ENCODE measurements around the gene TXNRD2.
A peak's percentile ranks its signal among the peaks of the same experiment; 100 is the strongest.

TXNRD2 gene

GRCh38 chr22:19986011-19986409, 44.4 kb upstream of the TXNRD2 start:
- Histone ChIP-seq H3K9ac (ENCODE audit: low read length in 2 of 2) (peak overlapping the region; percentile 67 to 79), H3K9me3 (ENCODE audit: control insufficient read depth in 2 of 2, low read length in 2 of 2) (no peaks in the 10 kb centered on the region), H3K4me1 (ENCODE audit: control insufficient read depth, insufficient read depth, low read length) (peaks cover 46% of the 10 kb centered on the region), H3K4me3 (ENCODE audit: low read length in 2 of 2) (peak overlapping the region; percentile 71 to 81), H3K27ac (ENCODE audit: low read length) (peak overlapping the region; percentile 82), H3K36me3 (ENCODE audit: control insufficient read depth in 2 of 2, insufficient read depth in 2 of 2, low read length in 2 of 2) (peaks cover 0 to 6% of the 10 kb centered on the region in 2 donors), H3K27me3 (ENCODE audit: control insufficient read depth in 1 of 2, insufficient read depth in 2 of 2, low read length in 2 of 2) (no peaks in the 10 kb centered on the region)

DNA sequence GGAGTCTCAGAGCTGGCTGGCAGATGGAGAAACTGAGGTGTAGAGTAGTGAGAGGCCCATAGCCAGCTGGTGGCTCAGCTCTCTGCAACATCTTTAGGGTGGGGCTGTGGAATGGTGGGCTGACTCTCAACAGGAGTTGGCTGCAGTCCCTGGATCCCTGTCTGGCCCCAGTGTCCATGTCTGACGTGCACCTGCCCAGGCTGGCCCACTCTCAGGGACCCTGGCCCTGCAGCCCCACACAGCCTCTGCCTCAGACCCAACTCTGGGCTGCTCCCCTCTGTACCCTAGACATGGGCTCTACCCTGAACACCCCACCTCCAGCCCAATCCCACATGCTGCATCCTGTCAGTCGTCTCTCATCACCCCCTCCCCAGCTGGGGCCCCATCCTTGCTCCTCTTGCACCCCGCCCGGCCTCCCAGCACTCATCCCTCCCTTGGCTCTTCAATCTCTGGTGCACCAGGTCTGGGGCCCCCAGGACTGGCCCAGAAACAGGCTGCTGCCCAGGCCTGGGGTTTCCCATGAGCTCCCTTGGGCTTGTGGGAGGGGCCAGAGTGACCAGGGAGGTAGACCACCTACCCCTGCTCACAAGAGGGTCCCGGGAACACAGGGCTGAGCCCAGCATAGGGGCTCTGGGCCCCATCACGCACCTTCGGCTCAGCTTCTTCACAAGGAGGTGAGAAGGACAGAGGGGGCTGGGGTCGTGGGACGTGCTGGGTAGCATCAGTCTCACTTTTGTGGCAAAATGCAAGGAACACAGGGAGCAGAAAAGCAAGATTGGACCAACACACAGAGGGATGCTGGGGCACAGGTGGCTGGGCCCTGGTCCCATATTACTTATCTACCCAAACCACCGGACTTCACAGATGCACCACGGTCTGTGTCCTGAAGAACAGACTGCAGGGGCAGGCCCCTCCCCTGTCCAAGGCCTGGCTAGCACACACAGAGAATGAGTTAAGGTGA, 43.5 kb upstream of the TXNRD2 start:
- Histone ChIP-seq H3K27ac (ENCODE audit: low read length) (peak overlapping the region; percentile 74), H3K9ac (ENCODE audit: low read length in 2 of 2) (peak overlapping the region in 1 of 2 donors; percentile 67), H3K9me3 (ENCODE audit: control insufficient read depth in 2 of 2, low read length in 2 of 2) (no peaks in the 10 kb centered on the region), H3K27me3 (ENCODE audit: control insufficient read depth in 1 of 2, insufficient read depth in 2 of 2, low read length in 2 of 2) (no peaks in the 10 kb centered on the region), H3K4me1 (ENCODE audit: control insufficient read depth, insufficient read depth, low read length) (peaks cover 46% of the 10 kb centered on the region), H3K4me3 (ENCODE audit: low read length in 2 of 2) (peak overlapping the region in 1 of 2 donors; percentile 81), H3K36me3 (ENCODE audit: control insufficient read depth in 2 of 2, insufficient read depth in 2 of 2, low read length in 2 of 2) (peaks cover 8 to 12% of the 10 kb centered on the region in 2 donors)

DNA sequence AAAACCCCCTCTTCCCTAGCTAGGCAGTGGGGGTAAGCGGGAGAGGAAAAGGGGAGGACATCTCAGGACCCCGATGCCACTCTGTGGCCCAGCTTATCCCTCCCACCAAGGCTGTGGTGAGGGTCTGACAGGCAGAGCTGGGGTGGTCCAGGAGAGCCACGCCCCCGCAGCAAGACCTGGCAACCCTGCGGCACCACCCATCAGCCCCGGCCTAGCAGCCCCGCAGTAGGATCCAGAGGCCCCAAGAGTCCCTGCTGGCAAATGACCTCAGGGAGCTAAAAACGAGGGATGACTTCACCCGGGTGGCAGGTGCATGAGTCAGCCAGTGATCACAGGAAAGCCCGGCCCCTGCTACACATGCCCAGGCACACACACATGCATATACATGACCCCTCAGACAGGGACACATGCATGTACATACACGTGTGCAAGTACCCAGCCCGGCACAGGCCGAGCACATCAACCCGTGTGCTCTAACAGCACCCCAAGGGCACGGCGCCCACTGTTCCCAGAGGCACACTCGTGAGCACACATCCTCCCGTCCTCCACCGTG, 42.7 kb upstream of the TXNRD2 start:
- Histone ChIP-seq H3K36me3 (ENCODE audit: control insufficient read depth in 2 of 2, insufficient read depth in 2 of 2, low read length in 2 of 2) (peaks cover 9 to 13% of the 10 kb centered on the region in 2 donors), H3K27me3 (ENCODE audit: control insufficient read depth in 1 of 2, insufficient read depth in 2 of 2, low read length in 2 of 2) (no peaks in the 10 kb centered on the region), H3K9me3 (ENCODE audit: control insufficient read depth in 2 of 2, low read length in 2 of 2) (no peaks in the 10 kb centered on the region), H3K4me3 (ENCODE audit: low read length in 2 of 2) (peak overlapping the region in 1 of 2 donors; percentile 54), H3K9ac (ENCODE audit: low read length in 2 of 2) (peak overlapping the region; percentile 64 to 66), H3K4me1 (ENCODE audit: control insufficient read depth, insufficient read depth, low read length) (peaks cover 45% of the 10 kb centered on the region), H3K27ac (ENCODE audit: low read length) (peak overlapping the region; percentile 74)

GRCh38 chr22:19983741-19984140, 42.1 kb upstream of the TXNRD2 start:
- peaks cover 14 to 18% of the 10 kb centered on the region in 2 donors for H3K36me3 ChIP-seq (ENCODE audit: control insufficient read depth in 2 of 2, insufficient read depth in 2 of 2, low read length in 2 of 2)
- peak overlapping the region in 1 of 2 donors; percentile 54 for H3K4me3 ChIP-seq (ENCODE audit: low read length in 2 of 2)
- peaks cover 42% of the 10 kb centered on the region for H3K4me1 ChIP-seq (ENCODE audit: control insufficient read depth, insufficient read depth, low read length)
- peak overlapping the region; percentile 74 for H3K27ac ChIP-seq (ENCODE audit: low read length)
- H3K9ac ChIP-seq (ENCODE audit: low read length in 2 of 2) = peak overlapping the region; percentile 64 to 66
- H3K27me3 ChIP-seq (ENCODE audit: control insufficient read depth in 1 of 2, insufficient read depth in 2 of 2, low read length in 2 of 2) = no peaks in the 10 kb centered on the region
- no peaks in the 10 kb centered on the region for H3K9me3 ChIP-seq (ENCODE audit: control insufficient read depth in 2 of 2, low read length in 2 of 2)

GRCh38 chr22:19982991-19983578, 41.5 kb upstream of the TXNRD2 start:
- Histone ChIP-seq H3K4me3 (ENCODE audit: low read length in 2 of 2) (no peak overlapping the region), H3K27me3 (ENCODE audit: control insufficient read depth in 1 of 2, insufficient read depth in 2 of 2, low read length in 2 of 2) (no peaks in the 10 kb centered on the region), H3K27ac (ENCODE audit: low read length) (peak overlapping the region; percentile 74), H3K9me3 (ENCODE audit: control insufficient read depth in 2 of 2, low read length in 2 of 2) (no peaks in the 10 kb centered on the region), H3K9ac (ENCODE audit: low read length in 2 of 2) (peak overlapping the region; percentile 64 to 66), H3K4me1 (ENCODE audit: control insufficient read depth, insufficient read depth, low read length) (peaks cover 42% of the 10 kb centered on the region), H3K36me3 (ENCODE audit: control insufficient read depth in 2 of 2, insufficient read depth in 2 of 2, low read length in 2 of 2) (peaks cover 14 to 23% of the 10 kb centered on the region in 2 donors)

DNA sequence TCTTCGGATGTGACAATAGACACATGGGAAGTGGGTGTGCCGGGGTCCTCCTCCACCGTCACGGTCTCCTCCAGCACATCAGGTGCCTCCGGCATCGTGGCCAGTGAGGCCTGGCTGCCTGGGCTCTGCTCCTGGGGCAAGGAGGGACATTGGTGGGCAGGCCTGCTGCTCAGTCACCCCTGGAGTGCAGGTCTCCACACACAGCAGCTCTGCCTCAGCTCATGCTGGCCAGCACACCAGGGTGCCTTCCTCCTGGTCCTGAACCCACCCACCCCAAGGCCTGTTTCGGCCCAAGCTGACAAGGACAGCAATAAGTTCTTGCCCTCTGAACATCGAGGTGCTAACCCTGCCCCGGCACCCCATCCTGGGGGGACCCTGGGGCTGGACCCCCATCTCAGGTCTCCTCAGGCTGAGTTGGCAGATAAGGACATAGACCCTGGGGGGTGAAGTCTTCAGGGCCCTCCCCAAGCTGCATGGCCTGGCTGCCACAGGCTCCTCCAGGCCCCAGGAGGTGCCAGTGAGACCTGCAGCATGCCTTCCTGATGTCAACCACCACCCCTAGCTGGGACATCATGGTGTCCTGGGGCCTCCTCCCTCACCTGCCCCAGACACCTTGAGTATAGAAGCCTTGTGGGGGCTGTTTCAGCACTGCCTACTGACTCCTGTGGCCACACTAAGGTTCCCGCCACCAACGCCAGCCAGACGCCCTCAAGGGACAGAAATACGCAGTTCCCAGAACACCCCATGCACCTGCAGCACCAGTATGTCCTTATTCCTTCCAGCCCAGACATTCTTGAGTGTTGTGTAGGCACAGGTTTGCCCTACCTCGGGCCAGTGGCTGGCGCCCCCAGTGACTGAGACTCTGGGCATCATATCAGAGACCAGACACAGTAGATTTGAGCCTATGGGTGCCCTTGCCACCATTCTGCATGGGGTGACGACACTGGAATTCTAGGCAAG, 40.6 kb upstream of the TXNRD2 start:
- Histone ChIP-seq H3K27ac (ENCODE audit: low read length) (peak overlapping the region; percentile 18), H3K36me3 (ENCODE audit: control insufficient read depth in 2 of 2, insufficient read depth in 2 of 2, low read length in 2 of 2) (peaks cover 14 to 25% of the 10 kb centered on the region in 2 donors), H3K27me3 (ENCODE audit: control insufficient read depth in 1 of 2, insufficient read depth in 2 of 2, low read length in 2 of 2) (no peaks in the 10 kb centered on the region), H3K9me3 (ENCODE audit: control insufficient read depth in 2 of 2, low read length in 2 of 2) (no peaks in the 10 kb centered on the region), H3K9ac (ENCODE audit: low read length in 2 of 2) (peak overlapping the region in 1 of 2 donors; percentile 21), H3K4me1 (ENCODE audit: control insufficient read depth, insufficient read depth, low read length) (peaks cover 38% of the 10 kb centered on the region), H3K4me3 (ENCODE audit: low read length in 2 of 2) (no peak overlapping the region)

- Histone ChIP-seq H3K27ac (ENCODE audit: low read length) (no peak overlapping the region), H3K4me3 (ENCODE audit: low read length in 2 of 2) (no peak overlapping the region), H3K4me1 (ENCODE audit: control insufficient read depth, insufficient read depth, low read length) (peaks cover 34% of the 10 kb centered on the region), H3K9ac (ENCODE audit: low read length in 2 of 2) (no peak overlapping the region), H3K36me3 (ENCODE audit: control insufficient read depth in 2 of 2, insufficient read depth in 2 of 2, low read length in 2 of 2) (peaks cover 14 to 25% of the 10 kb centered on the region in 2 donors), H3K9me3 (ENCODE audit: control insufficient read depth in 2 of 2, low read length in 2 of 2) (no peaks in the 10 kb centered on the region), H3K27me3 (ENCODE audit: control insufficient read depth in 1 of 2, insufficient read depth in 2 of 2, low read length in 2 of 2) (no peaks in the 10 kb centered on the region)
Measured at GRCh38 chr22:19981171-19981960, 39.7 kb upstream of the TXNRD2 start.

- Histone ChIP-seq H3K27ac (ENCODE audit: low read length) (no peak overlapping the region), H3K36me3 (ENCODE audit: control insufficient read depth in 2 of 2, insufficient read depth in 2 of 2, low read length in 2 of 2) (peaks cover 14 to 25% of the 10 kb centered on the region in 2 donors), H3K9ac (ENCODE audit: low read length in 2 of 2) (no peak overlapping the region), H3K4me1 (ENCODE audit: control insufficient read depth, insufficient read depth, low read length) (peaks cover 30% of the 10 kb centered on the region), H3K9me3 (ENCODE audit: control insufficient read depth in 2 of 2, low read length in 2 of 2) (no peaks in the 10 kb centered on the region), H3K27me3 (ENCODE audit: control insufficient read depth in 1 of 2, insufficient read depth in 2 of 2, low read length in 2 of 2) (no peaks in the 10 kb centered on the region), H3K4me3 (ENCODE audit: low read length in 2 of 2) (no peak overlapping the region)
Measured at GRCh38 chr22:19980766-19981165, 39.1 kb upstream of the TXNRD2 start.

DNA sequence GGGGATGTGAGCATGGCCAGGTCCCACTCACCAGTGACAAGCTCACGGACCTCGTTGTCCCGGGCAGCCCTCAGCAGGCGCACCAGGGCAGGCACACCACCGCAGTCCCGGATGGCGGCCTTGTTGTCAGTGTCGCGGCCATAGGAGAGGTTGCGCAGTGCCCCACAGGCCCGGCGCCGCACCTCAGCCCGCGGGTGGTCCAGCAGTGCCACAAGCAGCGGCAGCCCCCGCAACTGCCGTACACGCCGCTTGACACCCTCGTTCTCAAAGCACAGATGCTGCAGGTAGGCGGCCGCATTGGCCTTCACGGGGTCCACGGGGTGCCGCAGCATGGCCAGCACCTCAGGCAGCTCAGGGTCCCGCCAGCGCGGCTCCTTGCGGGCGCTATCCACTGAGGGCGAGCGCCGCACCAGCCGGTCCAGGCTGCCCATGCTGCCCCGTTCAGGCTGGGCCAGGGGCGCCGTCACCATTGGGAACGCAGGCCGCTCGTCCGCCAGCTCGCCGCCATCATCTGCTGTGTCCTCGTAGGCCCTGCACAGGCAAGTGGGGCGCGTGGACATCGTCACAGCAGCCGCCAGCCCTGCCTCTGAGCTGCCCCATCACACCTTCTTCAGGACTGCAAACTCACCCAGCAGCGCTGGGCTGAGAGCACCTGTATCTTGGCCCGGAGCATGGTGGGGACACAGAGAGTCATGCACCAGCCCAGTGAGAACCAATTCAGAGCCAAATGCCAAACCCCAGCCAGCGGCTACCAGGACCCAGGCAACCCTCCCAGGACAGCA, 38.3 kb upstream of the TXNRD2 start:
- H3K27me3 ChIP-seq (ENCODE audit: control insufficient read depth in 1 of 2, insufficient read depth in 2 of 2, low read length in 2 of 2) = no peaks in the 10 kb centered on the region

More for the DNA sequence above, 38.3 kb upstream of the TXNRD2 start:
- no peaks in the 10 kb centered on the region for H3K9me3 ChIP-seq (ENCODE audit: control insufficient read depth in 2 of 2, low read length in 2 of 2)
- H3K4me1 ChIP-seq (ENCODE audit: control insufficient read depth, insufficient read depth, low read length) = peaks cover 22% of the 10 kb centered on the region
- H3K9ac ChIP-seq (ENCODE audit: low read length in 2 of 2) = no peak overlapping the region
- no peak overlapping the region for H3K27ac ChIP-seq (ENCODE audit: low read length)
- H3K36me3 ChIP-seq (ENCODE audit: control insufficient read depth in 2 of 2, insufficient read depth in 2 of 2, low read length in 2 of 2) = peaks cover 14 to 25% of the 10 kb centered on the region in 2 donors
- no peak overlapping the region for H3K4me3 ChIP-seq (ENCODE audit: low read length in 2 of 2)
